ENCODE data around the gene STAB1. TPM values are rescaled to one million over a fixed set of nuclear protein-coding genes. Genes with fewer than 3 reads are reported as not detected.

Gene STAB1
- polyA plus RNA-seq, 4 donors = 2.0 to 72.1 (median 24.4) TPM

- peak in 1 of 2 donors; percentile 61 for DNase-seq
- peak overlapping the region; percentile 31 to 63 (median 57) for H3K4me3 ChIP-seq (ENCODE audit: low read depth in 1 of 3, low read length in 3 of 3)
- no peaks in the 10 kb centered on the region for H3K9me3 ChIP-seq (ENCODE audit: control insufficient read depth in 2 of 2, insufficient read depth in 1 of 2, low read depth in 1 of 2, low read length in 1 of 2)
- peaks cover 3 to 21% (median 5%) of the 10 kb centered on the region in 3 donors for H3K4me1 ChIP-seq (ENCODE audit: control insufficient read depth in 3 of 3, insufficient read depth in 2 of 3, low read depth in 1 of 3, low read length in 2 of 3)
- FAIRE-seq = no peak
- H3K36me3 ChIP-seq (ENCODE audit: control insufficient read depth in 3 of 3, insufficient read depth in 2 of 3, low read depth in 1 of 3, low read length in 3 of 3) = peaks cover 0 to 27% (median 2%) of the 10 kb centered on the region in 3 donors
- WGBS, 3 donors = 3% methylated on average over 63 to 78 of the region's 78 CpGs
- H3K27me3 ChIP-seq (ENCODE audit: control insufficient read depth in 3 of 3, insufficient read depth in 3 of 3, low read length in 3 of 3) = no peaks in the 10 kb centered on the region
- H3K27ac ChIP-seq (ENCODE audit: low read depth in 1 of 3, low read length in 2 of 3) = peak overlapping the region in 1 of 3 donors; percentile 13
Observed at GRCh38 chr3:52532838-52533622, 37.9 kb downstream of the STAB1 start.

GRCh38 chr3:52533623-52534280, 38.6 kb downstream of the STAB1 start, which contains the start of gene NT5DC2:
NT5DC2 (minus strand) TSS chr3:52533857; CDS start chr3:52533737, 120 bp downstream.
- WGBS, 3 donors = 2 to 10% (median 5%) methylated on average over 19 to 91 of the region's 91 CpGs
- H3K27me3 ChIP-seq (ENCODE audit: control insufficient read depth in 3 of 3, insufficient read depth in 3 of 3, low read length in 3 of 3) = no peaks in the 10 kb centered on the region
- H3K36me3 ChIP-seq (ENCODE audit: control insufficient read depth in 3 of 3, insufficient read depth in 2 of 3, low read depth in 1 of 3, low read length in 3 of 3) = peaks cover 0 to 23% (median under 1%) of the 10 kb centered on the region in 3 donors
- DNase-seq (peak; percentile 51 to 78), FAIRE-seq (no peak)
- H3K4me3 ChIP-seq (ENCODE audit: low read depth in 1 of 3, low read length in 3 of 3) = peak within 1 kb of the TSS; percentile 31 to 63 (median 58)
- no peaks in the 10 kb centered on the region for H3K9me3 ChIP-seq (ENCODE audit: control insufficient read depth in 2 of 2, insufficient read depth in 1 of 2, low read depth in 1 of 2, low read length in 1 of 2)
- peak within 1 kb of the TSS in 2 of 3 donors; percentile 13 to 54 for H3K27ac ChIP-seq (ENCODE audit: low read depth in 1 of 3, low read length in 2 of 3)
- H3K4me1 ChIP-seq (ENCODE audit: control insufficient read depth in 3 of 3, insufficient read depth in 2 of 3, low read depth in 1 of 3, low read length in 2 of 3) = peaks cover 3 to 21% (median 9%) of the 10 kb centered on the region in 3 donors

- 64 to 78% (median 76%) methylated on average over 56 to 57 of the region's 57 CpGs for WGBS, 3 donors
- Histone ChIP-seq H3K4me3 (ENCODE audit: low read depth in 1 of 3, low read length in 3 of 3) (peak overlapping the region in 2 of 3 donors; percentile 58 to 63), H3K4me1 (ENCODE audit: control insufficient read depth in 3 of 3, insufficient read depth in 2 of 3, low read depth in 1 of 3, low read length in 2 of 3) (peaks cover 5 to 21% (median 13%) of the 10 kb centered on the region in 3 donors), H3K27ac (ENCODE audit: low read depth in 1 of 3, low read length in 2 of 3) (peak overlapping the region in 1 of 3 donors; percentile 54), H3K36me3 (ENCODE audit: control insufficient read depth in 3 of 3, insufficient read depth in 2 of 3, low read depth in 1 of 3, low read length in 3 of 3) (peaks cover 0 to 15% (median 0%) of the 10 kb centered on the region in 3 donors), H3K9me3 (ENCODE audit: control insufficient read depth in 2 of 2, insufficient read depth in 1 of 2, low read depth in 1 of 2, low read length in 1 of 2) (no peaks in the 10 kb centered on the region), H3K27me3 (ENCODE audit: control insufficient read depth in 3 of 3, insufficient read depth in 3 of 3, low read length in 3 of 3) (no peaks in the 10 kb centered on the region)
- no peak for DNase-seq
- FAIRE-seq = no peak
Observed at GRCh38 chr3:52534281-52535183, 39.4 kb downstream of the STAB1 start.

GRCh38 chr3:52535411-52536111, 40.4 kb downstream of the STAB1 start:
- H3K4me1 ChIP-seq (ENCODE audit: control insufficient read depth in 3 of 3, insufficient read depth in 2 of 3, low read depth in 1 of 3, low read length in 2 of 3) = peaks cover 5 to 21% (median 13%) of the 10 kb centered on the region in 3 donors
- 82 to 88% (median 88%) methylated on average over 19 of the region's 19 CpGs for WGBS, 3 donors
- no peak for FAIRE-seq
- H3K9me3 ChIP-seq (ENCODE audit: control insufficient read depth in 2 of 2, insufficient read depth in 1 of 2, low read depth in 1 of 2, low read length in 1 of 2) = no peaks in the 10 kb centered on the region
- peak overlapping the region in 1 of 3 donors; percentile 37 for H3K4me3 ChIP-seq (ENCODE audit: low read depth in 1 of 3, low read length in 3 of 3)
- H3K36me3 ChIP-seq (ENCODE audit: control insufficient read depth in 3 of 3, insufficient read depth in 2 of 3, low read depth in 1 of 3, low read length in 3 of 3) = peaks cover 0 to 14% (median 0%) of the 10 kb centered on the region in 3 donors
- DNase-seq = no peak
- H3K27ac ChIP-seq (ENCODE audit: low read depth in 1 of 3, low read length in 2 of 3) = no peak overlapping the region
- no peaks in the 10 kb centered on the region for H3K27me3 ChIP-seq (ENCODE audit: control insufficient read depth in 3 of 3, insufficient read depth in 3 of 3, low read length in 3 of 3)

GRCh38 chr3:52536112-52536368, 40.9 kb downstream of the STAB1 start:
- DNase-seq (no peak), FAIRE-seq (no peak)
- Histone ChIP-seq H3K4me1 (ENCODE audit: control insufficient read depth in 3 of 3, insufficient read depth in 2 of 3, low read depth in 1 of 3, low read length in 2 of 3) (peaks cover 5 to 21% (median 13%) of the 10 kb centered on the region in 3 donors), H3K27me3 (ENCODE audit: control insufficient read depth in 3 of 3, insufficient read depth in 3 of 3, low read length in 3 of 3) (no peaks in the 10 kb centered on the region), H3K4me3 (ENCODE audit: low read depth in 1 of 3, low read length in 3 of 3) (peak overlapping the region in 1 of 3 donors; percentile 37), H3K9me3 (ENCODE audit: control insufficient read depth in 2 of 2, insufficient read depth in 1 of 2, low read depth in 1 of 2, low read length in 1 of 2) (no peaks in the 10 kb centered on the region), H3K27ac (ENCODE audit: low read depth in 1 of 3, low read length in 2 of 3) (no peak overlapping the region), H3K36me3 (ENCODE audit: control insufficient read depth in 3 of 3, insufficient read depth in 2 of 3, low read depth in 1 of 3, low read length in 3 of 3) (peaks cover 0 to 10% (median 0%) of the 10 kb centered on the region in 3 donors)
- 3 to 14% (median 12%) methylated on average over 9 of the region's 9 CpGs for WGBS, 3 donors

GRCh38 chr3:52536369-52537164, 41.4 kb downstream of the STAB1 start, which contains the start of gene UQCC5:
UQCC5 (plus strand) TSS chr3:52536605; CDS start chr3:52536756, 151 bp downstream.
- no peaks in the 10 kb centered on the region for H3K27me3 ChIP-seq (ENCODE audit: control insufficient read depth in 3 of 3, insufficient read depth in 3 of 3, low read length in 3 of 3)
- no peaks in the 10 kb centered on the region for H3K9me3 ChIP-seq (ENCODE audit: control insufficient read depth in 2 of 2, insufficient read depth in 1 of 2, low read depth in 1 of 2, low read length in 1 of 2)
- H3K4me3 ChIP-seq (ENCODE audit: low read depth in 1 of 3, low read length in 3 of 3) = peak within 1 kb of the TSS; percentile 49 to 88 (median 68)
- WGBS, 3 donors = 0% methylated on average over 57 to 65 of the region's 65 CpGs
- peak within 1 kb of the TSS; percentile 64 to 87 (median 83) for H3K27ac ChIP-seq (ENCODE audit: low read depth in 1 of 3, low read length in 2 of 3)
- no peak for FAIRE-seq
- peaks cover 5 to 21% (median 13%) of the 10 kb centered on the region in 3 donors for H3K4me1 ChIP-seq (ENCODE audit: control insufficient read depth in 3 of 3, insufficient read depth in 2 of 3, low read depth in 1 of 3, low read length in 2 of 3)
- peak; percentile 99 for DNase-seq
- H3K36me3 ChIP-seq (ENCODE audit: control insufficient read depth in 3 of 3, insufficient read depth in 2 of 3, low read depth in 1 of 3, low read length in 3 of 3) = peaks cover 0 to 8% (median 0%) of the 10 kb centered on the region in 3 donors

GRCh38 chr3:52537165-52537620, 42.1 kb downstream of the STAB1 start:
- H3K4me1 ChIP-seq (ENCODE audit: control insufficient read depth in 3 of 3, insufficient read depth in 2 of 3, low read depth in 1 of 3, low read length in 2 of 3) = peaks cover 5 to 20% (median 13%) of the 10 kb centered on the region in 3 donors
- H3K36me3 ChIP-seq (ENCODE audit: control insufficient read depth in 3 of 3, insufficient read depth in 2 of 3, low read depth in 1 of 3, low read length in 3 of 3) = peaks cover 0 to 6% (median 0%) of the 10 kb centered on the region in 3 donors
- FAIRE-seq (no peak), DNase-seq (no peak)
- no peaks in the 10 kb centered on the region for H3K27me3 ChIP-seq (ENCODE audit: control insufficient read depth in 3 of 3, insufficient read depth in 3 of 3, low read length in 3 of 3)
- H3K9me3 ChIP-seq (ENCODE audit: control insufficient read depth in 2 of 2, insufficient read depth in 1 of 2, low read depth in 1 of 2, low read length in 1 of 2) = no peaks in the 10 kb centered on the region
- H3K4me3 ChIP-seq (ENCODE audit: low read depth in 1 of 3, low read length in 3 of 3) = peak overlapping the region; percentile 49 to 88 (median 68)
- H3K27ac ChIP-seq (ENCODE audit: low read depth in 1 of 3, low read length in 2 of 3) = peak overlapping the region; percentile 64 to 87 (median 83)
- WGBS, 3 donors = 1 to 4% (median 2%) methylated on average over 6 of the region's 6 CpGs
